Progenitor cell of endocrine pancreas (in vitro differentiated cells): ENCODE data around the gene STK33. TPM values are rescaled to one million over a fixed set of nuclear protein-coding genes. Genes with fewer than 3 reads are reported as not detected.

ENCODE experiments used
- DNase-seq: peaks from one replicate; pipeline ENCODE4 v3.0.0; 2021; ENCODE audit warnings: low spot score; ENCODE audit not compliant: unreplicated experiment
- H3K27ac Mint-ChIP-seq: 2 replicates; pipeline ENCODE4 v1.8.0; 2021; ENCODE audit warnings: mild to moderate bottlenecking, moderate library complexity, mixed read lengths
- H3K27me3 Mint-ChIP-seq: 2 replicates; pipeline ENCODE4 v1.8.0; 2021; ENCODE audit warnings: mixed read lengths
- H3K36me3 Mint-ChIP-seq: 2 replicates; pipeline ENCODE4 v1.8.0; 2022; ENCODE audit warnings: mixed read lengths; ENCODE audit not compliant: insufficient read depth
- H3K4me1 Mint-ChIP-seq: 2 replicates; pipeline ENCODE4 v1.8.0; 2021; ENCODE audit warnings: low read depth, mixed read lengths
- H3K4me3 Mint-ChIP-seq: 2 replicates; pipeline ENCODE4 v1.8.0; 2021; ENCODE audit warnings: low read depth, mild to moderate bottlenecking, moderate library complexity, mixed read lengths
- H3K9me3 Mint-ChIP-seq: 2 replicates; pipeline ENCODE4 v1.8.0; 2021; ENCODE audit warnings: low read depth, mixed read lengths
- CTCF ChIP-seq: fragments of 200-600 bp; sonication (generic); IDR thresholded peaks from one replicate; pipeline ENCODE4 v1.5.0; 2021; ENCODE audit warnings: antibody characterized with exemption, mild to moderate bottlenecking; ENCODE audit not compliant: unreplicated experiment
- total RNA-seq: library from RNA; stranded (reverse); gene quantifications from 2 replicates; pipeline ENCODE4 v1.2.1, GENCODE V29; 2021

STK33 gene
- total RNA-seq, 1 donor from 2014 or later: 23.4 TPM

DNA sequence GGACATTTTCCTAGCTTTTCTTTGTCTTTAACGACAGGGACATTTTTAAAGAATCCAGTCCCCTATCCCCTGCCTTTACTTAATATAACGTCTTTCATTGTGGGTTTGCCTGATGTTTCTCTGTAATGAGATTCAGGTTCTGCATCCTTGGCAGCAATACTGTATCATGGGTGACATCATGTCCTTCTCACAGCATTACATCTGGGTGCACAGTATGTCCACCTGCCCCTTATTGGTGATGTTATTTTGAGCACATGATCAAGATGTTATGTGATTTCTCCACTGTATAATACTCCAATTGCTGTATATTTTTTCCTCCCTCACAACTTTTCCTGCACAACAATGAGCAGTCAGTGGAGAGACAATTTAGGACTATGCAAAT is 9.7 kb upstream of the STK33 start:
- Mint-ChIP-seq H3K27me3 (no peaks in the 10 kb centered on the region), H3K4me3 (no peak overlapping the region), H3K4me1 (no peaks in the 10 kb centered on the region), H3K36me3 (no peaks in the 10 kb centered on the region), H3K9me3 (no peaks in the 10 kb centered on the region), H3K27ac (no peak overlapping the region)
- TF ChIP-seq CTCF: no peak
- no peak for DNase-seq

- no peaks in the 10 kb centered on the region for H3K27me3 Mint-ChIP-seq
- no peak overlapping the region for H3K27ac Mint-ChIP-seq
- DNase-seq: no peak
- no peaks in the 10 kb centered on the region for H3K36me3 Mint-ChIP-seq
- H3K4me3 Mint-ChIP-seq: no peak overlapping the region
- no peak for TF ChIP-seq CTCF
- no peaks in the 10 kb centered on the region for H3K9me3 Mint-ChIP-seq
- no peaks in the 10 kb centered on the region for H3K4me1 Mint-ChIP-seq
These were observed 7.5 kb upstream of the STK33 start for GRCh38 chr11:8601376-8602133.

GRCh38 chr11:8598506-8598905 is 4.5 kb upstream of the STK33 start:
- Mint-ChIP-seq H3K4me1 (peaks cover 4% of the 10 kb centered on the region), H3K9me3 (no peaks in the 10 kb centered on the region), H3K36me3 (no peaks in the 10 kb centered on the region), H3K4me3 (no peak overlapping the region), H3K27ac (no peak overlapping the region), H3K27me3 (no peaks in the 10 kb centered on the region)
- DNase-seq: no peak
- no peak for TF ChIP-seq CTCF

GRCh38 chr11:8597182-8597581 is 3.2 kb upstream of the STK33 start:
- TF ChIP-seq CTCF: no peak
- Mint-ChIP-seq H3K9me3 (no peaks in the 10 kb centered on the region), H3K27me3 (no peaks in the 10 kb centered on the region), H3K36me3 (no peaks in the 10 kb centered on the region), H3K4me1 (peaks cover 7% of the 10 kb centered on the region), H3K27ac (no peak overlapping the region), H3K4me3 (no peak overlapping the region)
- no peak for DNase-seq

- Mint-ChIP-seq H3K27me3 (no peaks in the 10 kb centered on the region), H3K4me1 (peaks cover 7% of the 10 kb centered on the region)
- DNase-seq: no peak
These were observed 2.5 kb upstream of the STK33 start for GRCh38 chr11:8596504-8597046.

More at GRCh38 chr11:8596504-8597046, 2.5 kb upstream of the STK33 start:
- no peaks in the 10 kb centered on the region for H3K9me3 Mint-ChIP-seq
- H3K36me3 Mint-ChIP-seq: no peaks in the 10 kb centered on the region
- no peak for TF ChIP-seq CTCF
- no peak overlapping the region for H3K4me3 Mint-ChIP-seq
- H3K27ac Mint-ChIP-seq: no peak overlapping the region
